Osteoblast (primary cell): ENCODE results near the gene CPNE8. TPM values are rescaled to one million over a fixed set of nuclear protein-coding genes. Genes with fewer than 3 reads are reported as not detected.

Experiments
- DNase-seq: peaks from one replicate; pipeline ENCODE4 v3.0.0; 2011; ENCODE audit warnings: low spot score, mixed read lengths; ENCODE audit not compliant: insufficient read length; ENCODE audit errors: missing footprints
- H2AFZ ChIP-seq: 2 replicates; pipeline ENCODE4 v1.6.0; 2011; ENCODE audit warnings: mild to moderate bottlenecking, low read length
- H3K27ac ChIP-seq: 2 replicates; pipeline ENCODE4 v1.5.1; 2011; ENCODE audit warnings: mild to moderate bottlenecking, low read depth, low read length, moderate library complexity
- H3K27me3 ChIP-seq: 2 replicates; pipeline ENCODE4 v1.6.0; 2012; ENCODE audit warnings: mild to moderate bottlenecking, control low read depth, inconsistent platforms, low read length, moderate library complexity; ENCODE audit not compliant: insufficient read depth
- H3K36me3 ChIP-seq: 2 replicates; pipeline ENCODE4 v1.5.1; 2011; ENCODE audit warnings: mild to moderate bottlenecking, low read length, control low read depth, moderate library complexity; ENCODE audit not compliant: insufficient read depth
- H3K4me1 ChIP-seq: 2 replicates; pipeline ENCODE4 v1.5.1; 2011; ENCODE audit warnings: mild to moderate bottlenecking, low read length, control low read depth, moderate library complexity; ENCODE audit not compliant: insufficient read depth
- H3K4me2 ChIP-seq: 2 replicates; pipeline ENCODE4 v1.6.0; 2011; ENCODE audit warnings: mild to moderate bottlenecking, low read length; ENCODE audit not compliant: insufficient read depth
- H3K4me3 ChIP-seq: fragments of 200-600 bp; sonication (generic); 3 replicates; pipeline ENCODE4 v1.5.1; 2012; ENCODE audit warnings: mild to moderate bottlenecking, low read length, inconsistent platforms; ENCODE audit not compliant: insufficient read depth
- H3K79me2 ChIP-seq: 2 replicates; pipeline ENCODE4 v1.6.0; 2012; ENCODE audit warnings: mild to moderate bottlenecking, low read length, control low read depth, inconsistent platforms; ENCODE audit not compliant: insufficient read depth
- H3K9me3 ChIP-seq: 2 replicates; pipeline ENCODE4 v1.5.1; 2011; ENCODE audit warnings: low read depth, low read length, control low read depth
- H4K20me1 ChIP-seq: 2 replicates; pipeline ENCODE4 v1.6.0; 2012; ENCODE audit warnings: mild to moderate bottlenecking, low read length, control low read depth; ENCODE audit not compliant: insufficient read depth
- total RNA-seq: library from RNA; depleted of rRNA; stranded (reverse); fragments of >200 nt; gene quantifications from 2 replicates; pipeline ENCODE4 v1.2.3, GENCODE V29; 2012
- TF ChIP-seq, protein P1 (sequence below): IDR thresholded peaks from 2 replicates; pipeline ENCODE4 v1.5.1; 2011; ENCODE audit warnings: mild to moderate bottlenecking, low read depth, low read length, moderate library complexity; ENCODE audit errors: extremely low read depth

CPNE8 gene
- total RNA-seq, 1 donor, result 20.6 TPM

GRCh38 chr12:38713294-38713693 lies 192.1 kb downstream of the CPNE8 start:
- Histone ChIP-seq H3K4me1 (no peaks in the 10 kb centered on the region), H3K27me3 (no peaks in the 10 kb centered on the region), H3K79me2 (no peaks in the 10 kb centered on the region), H2AFZ (no peak overlapping the region), H3K36me3 (no peaks in the 10 kb centered on the region), H3K27ac (no peak overlapping the region), H3K4me3 (no peak overlapping the region), H4K20me1 (no peaks in the 10 kb centered on the region), H3K9me3 (no peaks in the 10 kb centered on the region), H3K4me2 (no peak overlapping the region)
- DNase-seq, result peak; percentile 36
- TF ChIP-seq, protein P1, sequence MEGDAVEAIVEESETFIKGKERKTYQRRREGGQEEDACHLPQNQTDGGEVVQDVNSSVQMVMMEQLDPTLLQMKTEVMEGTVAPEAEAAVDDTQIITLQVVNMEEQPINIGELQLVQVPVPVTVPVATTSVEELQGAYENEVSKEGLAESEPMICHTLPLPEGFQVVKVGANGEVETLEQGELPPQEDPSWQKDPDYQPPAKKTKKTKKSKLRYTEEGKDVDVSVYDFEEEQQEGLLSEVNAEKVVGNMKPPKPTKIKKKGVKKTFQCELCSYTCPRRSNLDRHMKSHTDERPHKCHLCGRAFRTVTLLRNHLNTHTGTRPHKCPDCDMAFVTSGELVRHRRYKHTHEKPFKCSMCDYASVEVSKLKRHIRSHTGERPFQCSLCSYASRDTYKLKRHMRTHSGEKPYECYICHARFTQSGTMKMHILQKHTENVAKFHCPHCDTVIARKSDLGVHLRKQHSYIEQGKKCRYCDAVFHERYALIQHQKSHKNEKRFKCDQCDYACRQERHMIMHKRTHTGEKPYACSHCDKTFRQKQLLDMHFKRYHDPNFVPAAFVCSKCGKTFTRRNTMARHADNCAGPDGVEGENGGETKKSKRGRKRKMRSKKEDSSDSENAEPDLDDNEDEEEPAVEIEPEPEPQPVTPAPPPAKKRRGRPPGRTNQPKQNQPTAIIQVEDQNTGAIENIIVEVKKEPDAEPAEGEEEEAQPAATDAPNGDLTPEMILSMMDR, result no peak

DNA sequence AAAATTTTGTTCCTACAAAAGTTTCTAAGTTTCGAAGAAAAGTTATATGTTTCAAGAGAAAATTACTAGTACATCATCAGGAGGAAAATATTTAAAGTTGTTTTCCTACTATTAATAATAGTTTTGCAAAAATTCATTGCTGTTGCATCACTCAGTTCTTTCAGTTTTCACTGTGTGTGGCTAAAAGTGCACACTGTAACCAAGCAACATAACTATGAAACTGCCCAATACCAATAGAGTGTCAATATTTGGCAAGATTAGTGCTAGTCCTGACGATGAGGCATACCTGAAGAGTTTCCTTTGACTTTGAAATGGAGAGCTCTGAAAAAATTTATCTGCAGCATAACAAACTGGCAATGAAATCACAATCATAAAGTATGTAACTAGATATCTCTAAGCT lies 194.3 kb downstream of the CPNE8 start:
- Histone ChIP-seq H3K27me3 (no peaks in the 10 kb centered on the region), H3K79me2 (no peaks in the 10 kb centered on the region), H4K20me1 (no peaks in the 10 kb centered on the region), H2AFZ (no peak overlapping the region), H3K27ac (no peak overlapping the region), H3K4me2 (no peak overlapping the region), H3K4me3 (no peak overlapping the region), H3K4me1 (no peaks in the 10 kb centered on the region), H3K9me3 (no peaks in the 10 kb centered on the region), H3K36me3 (no peaks in the 10 kb centered on the region)
- TF ChIP-seq, protein P1, result no peak
- DNase-seq, result no peak

DNA sequence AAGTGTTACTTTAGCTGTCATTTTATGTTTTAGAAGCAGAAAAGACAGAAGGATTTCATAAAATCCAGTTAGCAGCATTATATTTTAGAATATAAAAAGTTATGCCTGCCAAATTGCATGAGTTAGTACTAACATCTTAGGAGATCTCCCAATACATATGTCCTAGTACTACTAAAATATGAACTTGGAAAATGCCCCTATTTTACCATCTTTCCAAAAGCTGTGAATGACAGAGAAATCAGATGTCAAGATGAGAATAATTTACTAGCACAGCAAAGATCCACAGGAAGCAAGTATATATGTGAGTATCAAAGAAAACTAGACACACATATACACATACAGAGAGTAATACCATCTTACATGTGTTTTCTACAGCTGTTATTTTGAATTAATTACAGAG lies 196.9 kb downstream of the CPNE8 start:
- DNase-seq, result no peak
- Histone ChIP-seq H3K36me3 (no peaks in the 10 kb centered on the region), H2AFZ (no peak overlapping the region), H3K27me3 (no peaks in the 10 kb centered on the region), H3K9me3 (no peaks in the 10 kb centered on the region), H3K4me1 (no peaks in the 10 kb centered on the region), H4K20me1 (no peaks in the 10 kb centered on the region), H3K27ac (no peak overlapping the region), H3K4me3 (no peak overlapping the region), H3K4me2 (no peak overlapping the region), H3K79me2 (no peaks in the 10 kb centered on the region)
- TF ChIP-seq, protein P1, result no peak

- Histone ChIP-seq H3K27me3 (no peaks in the 10 kb centered on the region), H3K4me3 (no peak overlapping the region), H3K27ac (no peak overlapping the region), H4K20me1 (no peaks in the 10 kb centered on the region), H3K9me3 (no peaks in the 10 kb centered on the region), H3K79me2 (no peaks in the 10 kb centered on the region), H3K36me3 (no peaks in the 10 kb centered on the region), H3K4me2 (no peak overlapping the region), H3K4me1 (no peaks in the 10 kb centered on the region), H2AFZ (no peak overlapping the region)
- TF ChIP-seq, protein P1, result no peak
- DNase-seq, result no peak
These were observed 197.7 kb downstream of the CPNE8 start for GRCh38 chr12:38707648-38708047.
